Caki2 (cell line): ENCODE results near the gene VHLL. TPM values are rescaled to one million over a fixed set of nuclear protein-coding genes. Genes with fewer than 3 reads are reported as not detected.

ENCODE experiments used
- DNase-seq: peaks from one replicate; pipeline ENCODE4 v3.0.0-alpha.2; 2015; ENCODE audit warnings: low read depth
- in situ Hi-C: cut with HindIII; loops from 2 replicates; pipeline ENCODE4 v1.10.0; 2016; ENCODE audit warnings: low sequenced_read_pairs, low pct_unique_long_range_greater_than_20kb, mixed read lengths
- total RNA-seq: library from RNA; depleted of rRNA; stranded (reverse); fragments of >200 nt; shearing (Covaris generic); gene quantifications from 2 replicates; pipeline ENCODE4 v1.2.3, GENCODE V29; 2014; ENCODE audit warnings: low replicate concordance

The VHLL gene
- total RNA-seq, 1 experiment from 2014 or later, result not detected

- in situ Hi-C loops, result no loop called here
- peak; percentile 50 for DNase-seq
Observed at GRCh38 chr1:156295391-156295947, 3.6 kb downstream of the VHLL start, which contains the start of gene GLMP. TSS of gene GLMP (minus strand) at chr1:156295679. CDS start at chr1:156295645, 34 bp downstream.

- DNase-seq, result no peak
- in situ Hi-C loops, result no loop called here
Observed at GRCh38 chr1:156293895-156294294, 5.2 kb downstream of the VHLL start.

- in situ Hi-C loops, result no loop called here
- DNase-seq, result no peak
Observed at GRCh38 chr1:156293098-156293434, 6.0 kb downstream of the VHLL start.

GRCh38 chr1:156291226-156292061 lies 7.7 kb downstream of the VHLL start:
- in situ Hi-C loops, result no loop called here
- peak; percentile 78 for DNase-seq

GRCh38 chr1:156289857-156290256 lies 9.2 kb downstream of the VHLL start:
- in situ Hi-C loops, result no loop called here
- no peak for DNase-seq

- in situ Hi-C loops, result no loop called here
Observed at GRCh38 chr1:156286061-156286460, 13.0 kb downstream of the VHLL start.

GRCh38 chr1:156285437-156285836 lies 13.7 kb downstream of the VHLL start:
- in situ Hi-C loops, result no loop called here

More at GRCh38 chr1:156286061-156286460, 13.0 kb downstream of the VHLL start:
- no peak for DNase-seq

GRCh38 chr1:156284757-156285156 lies 14.3 kb downstream of the VHLL start:
- in situ Hi-C loops, result no loop called here
- DNase-seq, result no peak

More at GRCh38 chr1:156285437-156285836, 13.7 kb downstream of the VHLL start:
- no peak for DNase-seq

GRCh38 chr1:156284112-156284511 lies 15.0 kb downstream of the VHLL start, which contains the start of gene TMEM79:
TSS of gene TMEM79 (plus strand) at chr1:156284325. CDS start at chr1:156285227, 902 bp downstream.
- in situ Hi-C loops, result no loop called here
- no peak for DNase-seq

- in situ Hi-C loops, result no loop called here
- no peak for DNase-seq
Observed at GRCh38 chr1:156283521-156283920, 15.6 kb downstream of the VHLL start.

- in situ Hi-C loops, result no loop called here
- peak; percentile 93 for DNase-seq
Observed at GRCh38 chr1:156282479-156283222, 16.5 kb downstream of the VHLL start, which contains the start of gene SMG5. TSS of gene SMG5 (minus strand) at chr1:156282825. CDS start at chr1:156282680, 145 bp downstream.

GRCh38 chr1:156281693-156282478 lies 17.2 kb downstream of the VHLL start:
- in situ Hi-C loops, result no loop called here
- peak; percentile 56 for DNase-seq

GRCh38 chr1:156281281-156281680 lies 17.8 kb downstream of the VHLL start:
- DNase-seq, result no peak
- in situ Hi-C loops, result no loop called here

GRCh38 chr1:156279837-156280236 lies 19.3 kb downstream of the VHLL start:
- in situ Hi-C loops, result no loop called here
- DNase-seq, result no peak

GRCh38 chr1:156276966-156277381 lies 22.1 kb downstream of the VHLL start:
- no peak for DNase-seq

GRCh38 chr1:156276532-156276931 lies 22.6 kb downstream of the VHLL start:
- no peak for DNase-seq
- in situ Hi-C loops, result no loop called here

More at GRCh38 chr1:156276966-156277381, 22.1 kb downstream of the VHLL start:
- in situ Hi-C loops, result no loop called here

GRCh38 chr1:156270314-156270713 lies 28.8 kb downstream of the VHLL start:
- in situ Hi-C loops, result no loop called here
- DNase-seq, result no peak

- in situ Hi-C loops, result no loop called here
- DNase-seq, result no peak
Observed at GRCh38 chr1:156268336-156268735, 30.8 kb downstream of the VHLL start.
